MCF 10A (cell line): ENCODE results near the gene POMP. TPM values are rescaled to one million over a fixed set of nuclear protein-coding genes. Genes with fewer than 3 reads are reported as not detected.

Experiments used
- BruUV-seq: library from RNA; stranded (reverse); fragments of 400-500 nt; replicated peaks from 2 replicates; lab custom pipeline; 2021; lab: Mats Ljungman, UMichigan
- CTCF ChIA-PET: fragments of 300-600 bp; sonication (Branson Sonifier 250); formaldehyde crosslinking; extraction: SDS; loops from one replicate; lab custom pipeline; 2021; ENCODE audit warnings: antibody characterized with exemption, inconsistent platforms; lab: Yijun Ruan, JAX
- POLR2A ChIA-PET: fragments of 300-600, 350-650 bp; sonication (Branson Sonifier 250); formaldehyde crosslinking; extraction: SDS; loops from one replicate; lab custom pipeline; 2020; ENCODE audit warnings: antibody characterized with exemption, inconsistent platforms; lab: Yijun Ruan, JAX
- DNase-seq: peaks from one replicate; pipeline ENCODE4 v3.0.0-alpha.2; 2018; ENCODE audit not compliant: unreplicated experiment
- H3K27ac Mint-ChIP-seq: one replicate; pipeline ENCODE4 v1.8.0; 2022; ENCODE audit warnings: mild to moderate bottlenecking, low read depth, mixed read lengths; ENCODE audit not compliant: unreplicated experiment
- H3K27me3 Mint-ChIP-seq: one replicate; pipeline ENCODE4 v1.8.0; 2022; ENCODE audit warnings: mixed read lengths; ENCODE audit not compliant: insufficient read depth, unreplicated experiment
- H3K36me3 Mint-ChIP-seq: one replicate; pipeline ENCODE4 v1.8.0; 2022; ENCODE audit warnings: mild to moderate bottlenecking, moderate library complexity, mixed read lengths; ENCODE audit not compliant: insufficient read depth, unreplicated experiment
- H3K4me1 Mint-ChIP-seq: one replicate; pipeline ENCODE4 v1.8.0; 2022; ENCODE audit warnings: mixed read lengths; ENCODE audit not compliant: insufficient read depth, unreplicated experiment
- H3K4me3 Mint-ChIP-seq: one replicate; pipeline ENCODE4 v1.8.0; 2022; ENCODE audit warnings: mild to moderate bottlenecking, moderate library complexity, mixed read lengths; ENCODE audit not compliant: unreplicated experiment
- H3K9me3 Mint-ChIP-seq: one replicate; pipeline ENCODE4 v1.8.0; 2022; ENCODE audit warnings: mixed read lengths; ENCODE audit not compliant: unreplicated experiment
- CTCF ChIP-seq: fragments of 200-600 bp; IDR thresholded peaks from one replicate; pipeline ENCODE4 v1.8.0; 2022; ENCODE audit warnings: antibody characterized with exemption, mild to moderate bottlenecking; ENCODE audit not compliant: unreplicated experiment
- intact Hi-C: fragments of 100-400 bp; cut with micrococcal nuclease; formaldehyde crosslinking; loops from 2 replicates; pipeline ENCODE4 v1.14.1; 2022
- total RNA-seq: library from RNA; stranded (reverse); gene quantifications from 2 replicates; pipeline ENCODE4 v1.2.3, GENCODE V29; 2022

POMP gene
- total RNA-seq, 1 experiment from 2014 or later = 103 TPM

DNA sequence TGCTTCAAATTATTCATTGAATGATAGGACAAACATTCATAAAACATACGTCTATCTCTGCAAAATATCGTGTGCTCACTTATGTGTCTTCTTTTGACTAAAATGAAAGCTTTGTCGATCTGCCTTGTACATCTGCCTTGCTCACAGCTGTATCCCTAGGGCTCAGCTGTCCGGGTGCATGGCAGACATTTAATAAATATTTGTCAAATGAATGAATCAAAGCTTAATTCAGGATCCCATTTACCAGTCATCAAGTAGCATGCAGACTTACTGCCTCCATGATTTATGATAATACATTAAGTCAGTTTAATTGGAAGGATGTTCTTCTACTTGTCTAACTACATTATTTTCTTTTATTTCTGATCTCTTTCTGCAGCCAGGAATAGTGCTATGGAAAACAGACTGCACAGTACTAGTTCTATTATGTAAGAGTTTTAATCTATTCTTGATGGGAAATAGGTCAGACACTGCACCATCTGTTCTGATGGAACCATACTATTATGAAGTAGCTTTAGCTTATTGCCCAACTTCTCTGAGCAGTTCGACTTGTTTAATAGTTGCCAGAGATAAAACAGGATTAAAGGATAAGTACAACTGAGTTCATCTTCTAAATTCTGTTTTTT lies 46.6 kb downstream of the POMP start:
- intact Hi-C loops = no loop called here
- no peak overlapping the region for H3K4me3 Mint-ChIP-seq

GRCh38 chr13:28707629-28708427 lies 48.9 kb downstream of the POMP start:
- no TSS peak for BruUV-seq
- Mint-ChIP-seq H3K36me3 (peaks cover 11% of the 10 kb centered on the region), H3K9me3 (no peaks in the 10 kb centered on the region), H3K27ac (no peak overlapping the region), H3K4me1 (peaks cover 13% of the 10 kb centered on the region), H3K27me3 (no peaks in the 10 kb centered on the region), H3K4me3 (no peak overlapping the region)
- ChIA-PET CTCF (interaction anchor here (0.9 to 1.3 kb wide), 2 partner anchors 10 to 82 kb away, joined by 3 to 4 read pairs; no protein-coding TSS in a partner anchor), POLR2A (interaction anchor here (0.7 to 1.6 kb wide), 3 partner anchors 10 to 14 kb away, joined by 3 to 5 read pairs (median 4); partner anchors contain the start of gene SLC46A3)
- DNase-seq = peak; percentile 80
- no peak for TF ChIP-seq CTCF
- intact Hi-C loops = no loop called here

More for the DNA sequence above, 46.6 kb downstream of the POMP start:
- DNase-seq = no peak
- no TSS peak for BruUV-seq
- H3K4me1 Mint-ChIP-seq = peaks cover 13% of the 10 kb centered on the region
- no peak overlapping the region for H3K27ac Mint-ChIP-seq
- peaks cover 26% of the 10 kb centered on the region for H3K36me3 Mint-ChIP-seq
- H3K9me3 Mint-ChIP-seq = no peaks in the 10 kb centered on the region
- POLR2A ChIA-PET = interaction anchor here (0.5 to 1.7 kb wide), 3 partner anchors 10 to 145 kb away, joined by 3 to 9 read pairs (median 3); partner anchors contain the start of gene SLC46A3
- H3K27me3 Mint-ChIP-seq = no peaks in the 10 kb centered on the region
- CTCF ChIA-PET = no interaction called here
- TF ChIP-seq CTCF = no peak

- BruUV-seq = no TSS peak
- Mint-ChIP-seq H3K4me3 (no peak overlapping the region), H3K27ac (peak overlapping the region; percentile 74), H3K36me3 (peaks cover 21% of the 10 kb centered on the region), H3K9me3 (no peaks in the 10 kb centered on the region), H3K4me1 (peaks cover 13% of the 10 kb centered on the region), H3K27me3 (no peaks in the 10 kb centered on the region)
- intact Hi-C loops = no loop called here
- TF ChIP-seq CTCF = no peak
- DNase-seq = no peak
- ChIA-PET POLR2A (interaction anchor here (0.5 to 1.3 kb wide), 2 partner anchors 9 to 983 kb away, joined by 3 to 5 read pairs; partner anchors contain the start of gene SLC46A3), CTCF (interaction anchor here (0.8 kb wide), 1 partner anchor 19 kb away, joined by 3 read pairs; no protein-coding TSS in a partner anchor)
These were observed 51.2 kb downstream of the POMP start for GRCh38 chr13:28710161-28710560.

- ChIA-PET CTCF (no interaction called here), POLR2A (interaction anchor here (0.5 kb wide), 1 partner anchor 46 kb away, joined by 3 read pairs; no protein-coding TSS in a partner anchor)
- DNase-seq = no peak
- intact Hi-C loops = loop anchor here (5.0 kb wide), 1 partner anchor 37 kb away; no protein-coding TSS in a partner anchor
- peaks cover 34% of the 10 kb centered on the region for H3K4me1 Mint-ChIP-seq
- BruUV-seq = no TSS peak
- H3K36me3 Mint-ChIP-seq = peaks cover 18% of the 10 kb centered on the region
- H3K4me3 Mint-ChIP-seq = no peak overlapping the region
- peak overlapping the region; percentile 93 for H3K27ac Mint-ChIP-seq
- no peak for TF ChIP-seq CTCF
- H3K27me3 Mint-ChIP-seq = no peaks in the 10 kb centered on the region
- no peaks in the 10 kb centered on the region for H3K9me3 Mint-ChIP-seq
These were observed 55.7 kb downstream of the POMP start for GRCh38 chr13:28714651-28715050.
